Caco-2 (cell line): ENCODE data around the gene HMGXB4. TPM values are rescaled to one million over a fixed set of nuclear protein-coding genes. Genes with fewer than 3 reads are reported as not detected.

Source experiments
- BruUV-seq: library from RNA; stranded (reverse); fragments of 400-500 nt; replicated peaks from 2 replicates; lab custom pipeline; 2021; lab: Mats Ljungman, UMichigan
- CTCF ChIA-PET: fragments of 300-600 bp; sonication (Branson Sonifier 250); formaldehyde crosslinking; loops from one replicate; lab custom pipeline; 2022; ENCODE audit warnings: antibody characterized with exemption; lab: Charles Lee
- POLR2A ChIA-PET: fragments of 300-600 bp; sonication (Branson Sonifier 250); formaldehyde crosslinking; loops from one replicate; lab custom pipeline; 2022; ENCODE audit warnings: antibody characterized with exemption; lab: Charles Lee
- DNase-seq, 2 experiments: peaks; one replicate each; pipeline versions ENCODE4 v3.0.0 to v3.0.0-alpha.2; 2020 to 2022
- H3K27me3 ChIP-seq: replicated peaks from 2 replicates; pipeline ENCODE4 v1.6.0; 2011; ENCODE audit warnings: low read length; ENCODE audit not compliant: control insufficient read depth, insufficient read depth
- H3K36me3 ChIP-seq: 2 replicates; pipeline ENCODE4 v1.5.1; 2011; ENCODE audit warnings: low read length; ENCODE audit not compliant: control insufficient read depth, insufficient read depth
- H3K4me1 ChIP-seq: fragments of 250-450 bp; sonication (Bioruptor Pico); 2 replicates; pipeline ENCODE4 v1.5.1; 2020; ENCODE audit warnings: mild to moderate bottlenecking
- H3K4me3 ChIP-seq: 2 replicates; pipeline ENCODE4 v1.5.1; 2011; ENCODE audit warnings: low read depth, mild to moderate bottlenecking, control low read depth, low read length
- H3K9me3 ChIP-seq: fragments of 250-450 bp; sonication (Bioruptor Pico); 2 replicates; pipeline ENCODE4 v1.5.1; 2020; ENCODE audit warnings: mild to moderate bottlenecking, moderate library complexity
- H3K27ac Mint-ChIP-seq: one replicate; pipeline ENCODE4 v1.8.0; 2022; ENCODE audit warnings: mixed read lengths; ENCODE audit not compliant: unreplicated experiment
- H3K27me3 Mint-ChIP-seq: one replicate; pipeline ENCODE4 v1.8.0; 2022; ENCODE audit warnings: mixed read lengths; ENCODE audit not compliant: insufficient read depth, unreplicated experiment
- H3K36me3 Mint-ChIP-seq: one replicate; pipeline ENCODE4 v1.8.0; 2022; ENCODE audit warnings: mild to moderate bottlenecking, mixed read lengths; ENCODE audit not compliant: insufficient read depth, unreplicated experiment
- H3K4me1 Mint-ChIP-seq: one replicate; pipeline ENCODE4 v1.8.0; 2022; ENCODE audit warnings: low read depth, mixed read lengths; ENCODE audit not compliant: unreplicated experiment
- H3K4me3 Mint-ChIP-seq: one replicate; pipeline ENCODE4 v1.8.0; 2022; ENCODE audit warnings: mild to moderate bottlenecking, moderate library complexity, mixed read lengths; ENCODE audit not compliant: unreplicated experiment
- H3K9me3 Mint-ChIP-seq: one replicate; pipeline ENCODE4 v1.8.0; 2022; ENCODE audit warnings: mixed read lengths; ENCODE audit not compliant: unreplicated experiment
- CTCF ChIP-seq, 2 experiments: fragments of 200-600 bp in 1 of 2; IDR thresholded peaks; 1 replicate in 1 of 2; 2 replicates in 1 of 2; pipeline versions ENCODE4 v1.5.1 to v1.8.0; 2011 to 2022; ENCODE audit warnings: antibody characterized with exemption in 1 of 2, control low read depth in 1 of 2, inconsistent platforms in 1 of 2, low read depth in 1 of 2, low read length in 1 of 2, mild to moderate bottlenecking in 1 of 2, moderate library complexity in 1 of 2; ENCODE audit not compliant: insufficient read depth in 1 of 2, severe bottlenecking in 1 of 2, unreplicated experiment in 1 of 2
- intact Hi-C: fragments of 100-400 bp; cut with micrococcal nuclease; formaldehyde crosslinking; loops from one replicate; pipeline ENCODE4 v1.10.0; 2022; ENCODE audit not compliant: unreplicated experiment
- total RNA-seq: library from RNA; stranded (reverse); gene quantifications from 2 replicates; pipeline ENCODE4 v1.2.3, GENCODE V29; 2022

The HMGXB4 gene
- total RNA-seq, 1 experiment from 2014 or later: 22.3 TPM

- Mint-ChIP-seq H3K27ac (no peak overlapping the region), H3K36me3 (peaks cover 22% of the 10 kb centered on the region), H3K4me3 (no peak overlapping the region), H3K9me3 (no peaks in the 10 kb centered on the region), H3K27me3 (no peaks in the 10 kb centered on the region), H3K4me1 (no peaks in the 10 kb centered on the region)
- DNase-seq: no peak
- H3K4me1 ChIP-seq: no peaks in the 10 kb centered on the region
- H3K27me3 ChIP-seq: no peaks in the 10 kb centered on the region
- no peaks in the 10 kb centered on the region for H3K9me3 ChIP-seq
- ChIA-PET POLR2A (no interaction called here), CTCF (no interaction called here)
- intact Hi-C loops: no loop called here
- BruUV-seq: no TSS peak
- H3K4me3 ChIP-seq: no peak overlapping the region
- TF ChIP-seq CTCF (IDR thresholded peaks at IDR 0.05; ENCODE audit: insufficient read depth in 1 of 2, low read depth in 1 of 2, low read length in 1 of 2, severe bottlenecking in 1 of 2, unreplicated experiment in 1 of 2): no peak
- peaks cover 3% of the 10 kb centered on the region for H3K36me3 ChIP-seq
Measured at GRCh38 chr22:35325209-35325608, 67.9 kb downstream of the HMGXB4 start.

DNA sequence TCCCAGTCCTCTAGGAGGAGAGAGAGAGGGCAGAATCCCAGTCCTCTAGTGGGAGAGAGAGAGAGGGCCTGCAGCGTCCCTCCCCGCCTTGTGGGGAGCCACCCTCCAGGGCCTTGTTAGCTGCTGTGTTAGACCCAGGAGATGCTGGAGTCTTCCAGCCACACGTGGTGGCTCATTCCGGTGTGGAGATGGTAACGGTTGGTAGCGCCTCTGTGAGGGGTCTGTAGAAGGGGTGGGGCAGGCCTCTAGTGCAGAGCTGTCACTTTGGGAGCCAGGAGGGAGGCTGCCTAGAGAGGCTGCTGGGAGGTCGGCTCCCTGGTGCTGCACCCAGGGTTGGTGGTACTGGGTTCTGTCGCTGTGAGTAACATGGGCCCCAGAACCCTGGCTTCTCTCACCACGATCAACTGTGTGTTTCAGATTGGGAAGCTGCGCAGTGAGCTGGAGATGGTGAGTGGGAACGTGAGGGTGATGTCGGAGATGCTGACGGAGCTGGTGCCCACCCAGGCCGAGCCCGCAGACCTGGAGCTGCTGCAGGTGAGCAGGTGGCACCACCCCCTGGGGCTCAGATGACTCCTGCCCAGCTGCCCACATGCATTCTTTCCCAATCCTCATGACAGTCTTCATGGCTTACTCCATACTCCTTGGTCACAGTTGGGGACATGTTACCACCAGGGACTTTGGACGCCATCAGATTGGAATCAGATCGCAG, 69.7 kb downstream of the HMGXB4 start:
- no peaks in the 10 kb centered on the region for H3K27me3 Mint-ChIP-seq
- no TSS peak for BruUV-seq
- H3K4me3 Mint-ChIP-seq: no peak overlapping the region
- ChIA-PET CTCF (interaction anchor here (1.9 kb wide), 1 partner anchor 27 kb away, joined by 4 read pairs; the partner anchor contains the start of gene TOM1), POLR2A (no interaction called here)
- no peaks in the 10 kb centered on the region for H3K9me3 Mint-ChIP-seq
- no peak overlapping the region for H3K27ac Mint-ChIP-seq
- no peak for DNase-seq
- Histone ChIP-seq H3K4me1 (no peaks in the 10 kb centered on the region), H3K9me3 (no peaks in the 10 kb centered on the region), H3K27me3 (no peaks in the 10 kb centered on the region), H3K4me3 (no peak overlapping the region), H3K36me3 (peaks cover 3% of the 10 kb centered on the region)
- intact Hi-C loops: no loop called here
- TF ChIP-seq CTCF (IDR thresholded peaks at IDR 0.05; ENCODE audit: insufficient read depth in 1 of 2, low read depth in 1 of 2, low read length in 1 of 2, severe bottlenecking in 1 of 2, unreplicated experiment in 1 of 2): no peak
- peaks cover 27% of the 10 kb centered on the region for H3K36me3 Mint-ChIP-seq
- no peaks in the 10 kb centered on the region for H3K4me1 Mint-ChIP-seq

DNA sequence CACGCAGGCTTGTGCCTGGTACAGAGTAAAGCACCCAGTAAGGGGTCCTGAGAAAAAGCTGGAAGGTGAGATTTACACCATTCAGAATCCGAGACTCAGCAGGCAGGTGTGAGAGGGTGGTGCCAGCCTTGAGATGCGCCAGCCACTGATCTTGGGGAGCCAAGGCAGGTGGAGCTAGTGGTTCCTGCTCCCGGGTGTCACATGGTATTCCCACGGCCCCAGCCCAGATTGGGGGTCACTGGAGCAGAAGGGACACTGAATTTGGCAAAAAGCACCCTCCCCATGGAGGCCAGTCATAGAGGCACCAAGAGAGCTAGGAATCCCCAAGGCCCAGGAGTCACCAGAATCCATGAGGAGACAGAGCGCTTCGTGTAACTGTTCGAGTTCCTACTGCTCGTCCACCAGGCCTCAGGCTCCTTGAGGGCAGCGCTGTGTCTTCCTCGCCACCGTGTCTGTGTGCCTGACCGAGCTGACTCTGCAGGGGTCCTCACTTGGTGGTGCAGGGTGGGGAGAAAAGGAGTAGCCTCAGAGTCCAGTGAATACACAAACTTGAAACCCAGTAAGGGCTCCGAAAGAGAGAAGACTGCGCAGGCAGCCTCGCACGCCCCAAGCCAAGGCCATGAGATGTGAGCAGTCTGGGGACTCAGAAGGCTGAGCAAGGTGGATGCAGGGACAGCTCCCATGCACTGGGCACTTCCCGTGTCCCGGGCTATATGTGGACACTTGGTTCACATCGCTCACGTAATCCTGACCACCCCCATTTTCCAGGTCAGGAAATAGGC, 70.6 kb downstream of the HMGXB4 start:
- no peak overlapping the region for H3K27ac Mint-ChIP-seq
- Histone ChIP-seq H3K36me3 (peaks cover 3% of the 10 kb centered on the region), H3K27me3 (no peaks in the 10 kb centered on the region), H3K4me3 (no peak overlapping the region), H3K9me3 (no peaks in the 10 kb centered on the region), H3K4me1 (no peaks in the 10 kb centered on the region)
- peaks cover 25% of the 10 kb centered on the region for H3K36me3 Mint-ChIP-seq
- no TSS peak for BruUV-seq
- intact Hi-C loops: no loop called here
- H3K27me3 Mint-ChIP-seq: no peaks in the 10 kb centered on the region
- no peak overlapping the region for H3K4me3 Mint-ChIP-seq
- no peak for DNase-seq
- POLR2A ChIA-PET: no interaction called here
- H3K9me3 Mint-ChIP-seq: no peaks in the 10 kb centered on the region
- CTCF ChIA-PET: interaction anchor here (1.9 kb wide), 1 partner anchor 28 kb away, joined by 4 read pairs; the partner anchor contains the start of gene TOM1
- no peaks in the 10 kb centered on the region for H3K4me1 Mint-ChIP-seq
- TF ChIP-seq CTCF (IDR thresholded peaks at IDR 0.05; ENCODE audit: insufficient read depth in 1 of 2, low read depth in 1 of 2, low read length in 1 of 2, severe bottlenecking in 1 of 2, unreplicated experiment in 1 of 2): no peak
